ENCODE data around the gene MAS1L. TPM values are rescaled to one million over a fixed set of nuclear protein-coding genes. Genes with fewer than 3 reads are reported as not detected.

MAS1L gene
- total RNA-seq, 1 experiment from 2014 or later: not detected

- Mint-ChIP-seq H3K4me1 (ENCODE audit: insufficient read depth, unreplicated experiment) (peaks cover 6% of the 10 kb centered on the region), H3K27me3 (ENCODE audit: insufficient read depth, unreplicated experiment) (peaks cover 23% of the 10 kb centered on the region), H3K27ac (ENCODE audit: low read depth, unreplicated experiment) (no peak overlapping the region), H3K36me3 (ENCODE audit: insufficient read depth, unreplicated experiment) (no peaks in the 10 kb centered on the region), H3K4me3 (ENCODE audit: unreplicated experiment) (no peak overlapping the region), H3K9me3 (ENCODE audit: unreplicated experiment) (no peaks in the 10 kb centered on the region)
- DNase-seq (ENCODE audit: unreplicated experiment): no peak
- CTCF ChIA-PET: no interaction called here
- TF ChIP-seq, protein P1, sequence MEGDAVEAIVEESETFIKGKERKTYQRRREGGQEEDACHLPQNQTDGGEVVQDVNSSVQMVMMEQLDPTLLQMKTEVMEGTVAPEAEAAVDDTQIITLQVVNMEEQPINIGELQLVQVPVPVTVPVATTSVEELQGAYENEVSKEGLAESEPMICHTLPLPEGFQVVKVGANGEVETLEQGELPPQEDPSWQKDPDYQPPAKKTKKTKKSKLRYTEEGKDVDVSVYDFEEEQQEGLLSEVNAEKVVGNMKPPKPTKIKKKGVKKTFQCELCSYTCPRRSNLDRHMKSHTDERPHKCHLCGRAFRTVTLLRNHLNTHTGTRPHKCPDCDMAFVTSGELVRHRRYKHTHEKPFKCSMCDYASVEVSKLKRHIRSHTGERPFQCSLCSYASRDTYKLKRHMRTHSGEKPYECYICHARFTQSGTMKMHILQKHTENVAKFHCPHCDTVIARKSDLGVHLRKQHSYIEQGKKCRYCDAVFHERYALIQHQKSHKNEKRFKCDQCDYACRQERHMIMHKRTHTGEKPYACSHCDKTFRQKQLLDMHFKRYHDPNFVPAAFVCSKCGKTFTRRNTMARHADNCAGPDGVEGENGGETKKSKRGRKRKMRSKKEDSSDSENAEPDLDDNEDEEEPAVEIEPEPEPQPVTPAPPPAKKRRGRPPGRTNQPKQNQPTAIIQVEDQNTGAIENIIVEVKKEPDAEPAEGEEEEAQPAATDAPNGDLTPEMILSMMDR (IDR thresholded peaks at IDR 0.05; ENCODE audit: unreplicated experiment): no peak
- POLR2A ChIA-PET: no interaction called here
- BruUV-seq (replicated peaks): no TSS peak
- intact Hi-C loops (cut with micrococcal nuclease): no loop called here
These were observed 39.4 kb upstream of the MAS1L start for GRCh38 chr6:29527126-29527525.

DNA sequence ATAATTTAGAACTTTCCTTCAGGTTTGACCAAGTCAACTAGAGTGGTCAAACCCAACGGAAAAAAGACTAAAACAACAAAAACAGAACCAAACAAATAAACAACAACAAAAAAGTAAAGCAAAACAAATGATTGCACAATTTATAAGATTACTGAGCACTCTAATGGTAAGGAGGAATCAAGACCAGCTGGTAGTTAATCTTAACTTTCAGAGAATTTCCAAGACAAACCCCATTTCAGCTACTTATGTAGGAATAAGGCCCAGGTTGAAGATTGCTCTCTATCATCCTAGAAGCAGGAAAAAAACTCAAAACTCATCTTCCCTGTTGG is 37.5 kb upstream of the MAS1L start:
- Mint-ChIP-seq H3K4me3 (ENCODE audit: unreplicated experiment) (no peak overlapping the region), H3K27me3 (ENCODE audit: insufficient read depth, unreplicated experiment) (peaks cover 23% of the 10 kb centered on the region), H3K27ac (ENCODE audit: low read depth, unreplicated experiment) (no peak overlapping the region), H3K4me1 (ENCODE audit: insufficient read depth, unreplicated experiment) (no peaks in the 10 kb centered on the region), H3K9me3 (ENCODE audit: unreplicated experiment) (no peaks in the 10 kb centered on the region), H3K36me3 (ENCODE audit: insufficient read depth, unreplicated experiment) (no peaks in the 10 kb centered on the region)
- intact Hi-C loops (cut with micrococcal nuclease): no loop called here
- DNase-seq (ENCODE audit: unreplicated experiment): no peak
- TF ChIP-seq, protein P1 (IDR thresholded peaks at IDR 0.05; ENCODE audit: unreplicated experiment): no peak
- ChIA-PET POLR2A (no interaction called here), CTCF (no interaction called here)
- BruUV-seq (replicated peaks): no TSS peak

DNA sequence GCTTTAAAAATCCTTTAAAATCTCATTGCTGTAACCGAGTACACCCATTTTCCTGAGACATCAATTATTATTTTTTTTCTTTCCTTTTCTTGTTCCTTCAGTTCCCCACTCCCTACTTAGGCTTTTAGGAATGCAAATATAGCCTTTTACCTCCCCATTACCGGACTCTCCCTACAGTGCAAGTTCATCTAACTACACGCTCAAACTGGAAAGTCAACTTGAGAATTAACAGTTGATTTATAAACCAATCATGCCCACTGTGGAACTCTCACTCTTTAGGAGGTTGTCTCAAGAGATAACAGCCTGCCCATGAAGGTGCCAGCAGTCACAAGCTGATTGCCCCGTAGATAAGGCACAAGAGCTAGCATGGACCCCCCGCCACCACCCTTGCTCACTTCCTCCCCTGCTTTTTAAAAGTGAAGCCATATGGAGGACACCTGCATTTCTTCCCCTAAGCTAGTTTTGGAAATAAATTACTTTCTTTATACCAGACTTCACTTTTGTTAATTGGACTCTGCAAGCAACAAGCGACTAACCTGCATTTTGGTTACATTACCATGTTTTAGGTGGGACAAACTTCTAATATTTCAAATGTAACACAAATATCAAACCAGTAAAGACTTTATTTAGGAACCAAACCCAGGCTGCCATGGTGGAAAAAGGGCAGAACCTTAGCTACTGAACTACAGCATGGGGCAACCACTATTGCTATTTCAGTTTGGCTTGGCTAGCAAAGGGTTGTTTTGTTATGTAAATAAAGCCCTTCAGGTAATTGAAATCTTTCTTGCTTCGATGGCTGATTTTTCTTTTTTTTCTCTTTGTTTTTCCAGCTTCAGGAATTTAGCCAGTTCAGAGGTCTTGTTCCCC is 36.9 kb upstream of the MAS1L start:
- Mint-ChIP-seq H3K4me1 (ENCODE audit: insufficient read depth, unreplicated experiment) (no peaks in the 10 kb centered on the region), H3K9me3 (ENCODE audit: unreplicated experiment) (no peaks in the 10 kb centered on the region), H3K36me3 (ENCODE audit: insufficient read depth, unreplicated experiment) (no peaks in the 10 kb centered on the region), H3K27ac (ENCODE audit: low read depth, unreplicated experiment) (no peak overlapping the region), H3K4me3 (ENCODE audit: unreplicated experiment) (no peak overlapping the region), H3K27me3 (ENCODE audit: insufficient read depth, unreplicated experiment) (peaks cover 23% of the 10 kb centered on the region)
- ChIA-PET CTCF (no interaction called here), POLR2A (no interaction called here)
- DNase-seq (ENCODE audit: unreplicated experiment): no peak
- intact Hi-C loops (cut with micrococcal nuclease): no loop called here
- BruUV-seq (replicated peaks): no TSS peak
- TF ChIP-seq, protein P1 (IDR thresholded peaks at IDR 0.05; ENCODE audit: unreplicated experiment): no peak

GRCh38 chr6:29524044-29524443 is 36.3 kb upstream of the MAS1L start:
- no peak overlapping the region for H3K4me3 Mint-ChIP-seq (ENCODE audit: unreplicated experiment)
- ChIA-PET POLR2A (no interaction called here), CTCF (no interaction called here)
- no peak overlapping the region for H3K27ac Mint-ChIP-seq (ENCODE audit: low read depth, unreplicated experiment)
- no peaks in the 10 kb centered on the region for H3K9me3 Mint-ChIP-seq (ENCODE audit: unreplicated experiment)
- peaks cover 23% of the 10 kb centered on the region for H3K27me3 Mint-ChIP-seq (ENCODE audit: insufficient read depth, unreplicated experiment)
- TF ChIP-seq, protein P1 (IDR thresholded peaks at IDR 0.05; ENCODE audit: unreplicated experiment): no peak
- H3K4me1 Mint-ChIP-seq (ENCODE audit: insufficient read depth, unreplicated experiment): no peaks in the 10 kb centered on the region
- H3K36me3 Mint-ChIP-seq (ENCODE audit: insufficient read depth, unreplicated experiment): no peaks in the 10 kb centered on the region
- intact Hi-C loops (cut with micrococcal nuclease): no loop called here
- BruUV-seq (replicated peaks): no TSS peak
- DNase-seq (ENCODE audit: unreplicated experiment): no peak

Measured in MCF 10A (cell line).